GM12875 (cell line): ENCODE data around the gene DACT3.

Source experiments
- H3K4me3 ChIP-seq: one replicate; pipeline ENCODE4 v1.5.1; 2011; ENCODE audit warnings: low read depth, low read length, control low read depth
- CTCF ChIP-seq: IDR thresholded peaks from 2 replicates; pipeline ENCODE4 v1.5.1; 2011; ENCODE audit warnings: low read depth, mild to moderate bottlenecking, control low read depth, inconsistent platforms, low read length, moderate library complexity, borderline replicate concordance; ENCODE audit not compliant: insufficient read depth

The DACT3 gene

GRCh38 chr19:46654621-46655152 lies 6.3 kb downstream of the DACT3 start:
- no peak overlapping the region for H3K4me3 ChIP-seq
- TF ChIP-seq CTCF = no peak

GRCh38 chr19:46650445-46650844 lies 10.5 kb downstream of the DACT3 start:
- no peak overlapping the region for H3K4me3 ChIP-seq
- no peak for TF ChIP-seq CTCF

- no peak for TF ChIP-seq CTCF
- H3K4me3 ChIP-seq = no peak overlapping the region
Observed at GRCh38 chr19:46648961-46649960, 11.7 kb downstream of the DACT3 start.

- TF ChIP-seq CTCF = no peak
- no peak overlapping the region for H3K4me3 ChIP-seq
Observed at GRCh38 chr19:46648060-46648960, 12.7 kb downstream of the DACT3 start.

- no peak for TF ChIP-seq CTCF
- H3K4me3 ChIP-seq = no peak overlapping the region
Observed at GRCh38 chr19:46646402-46646801, 14.6 kb downstream of the DACT3 start.

GRCh38 chr19:46644720-46645119 lies 16.3 kb downstream of the DACT3 start:
- H3K4me3 ChIP-seq = no peak overlapping the region
- no peak for TF ChIP-seq CTCF
